ENCODE measurements around the gene PDXK.

DNA sequence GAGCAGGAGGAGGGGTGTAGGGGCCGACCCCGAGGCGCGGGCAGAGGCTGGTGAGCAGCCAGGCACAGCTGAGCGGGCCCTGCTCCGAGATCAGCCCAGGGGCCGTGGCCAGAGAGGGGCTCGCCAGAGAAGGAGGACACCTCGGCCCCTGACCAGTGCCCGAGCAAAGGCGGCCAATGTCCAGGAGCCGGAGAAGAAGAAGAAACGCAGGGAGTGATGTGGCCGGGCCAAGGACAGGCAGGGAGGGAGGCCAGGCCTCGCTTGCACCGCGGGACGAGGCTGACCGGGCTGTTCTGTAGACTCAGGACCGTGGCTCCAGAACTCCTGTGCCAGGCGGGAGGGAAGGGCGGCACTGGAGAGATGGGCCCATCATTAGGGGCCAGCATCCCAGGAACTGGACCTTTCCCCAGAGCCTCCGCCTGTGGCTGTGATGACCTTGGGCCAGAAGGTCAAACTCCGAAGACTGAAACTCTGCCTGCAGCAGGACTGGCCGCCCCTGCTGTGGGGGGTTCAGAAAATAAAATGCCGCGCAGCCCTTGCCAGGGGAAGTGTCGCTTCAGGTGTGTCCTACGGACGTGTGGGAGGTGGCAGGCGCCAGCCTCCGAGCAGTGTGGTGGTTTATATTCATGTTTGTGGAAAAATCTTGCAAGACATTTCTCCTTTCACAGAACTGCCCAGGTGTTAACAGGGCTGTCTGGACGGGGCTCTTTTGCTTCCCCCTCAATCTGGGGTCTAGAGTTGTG lies 84.8 kb downstream of the PDXK start:
- TF ChIP-seq, protein P1, sequence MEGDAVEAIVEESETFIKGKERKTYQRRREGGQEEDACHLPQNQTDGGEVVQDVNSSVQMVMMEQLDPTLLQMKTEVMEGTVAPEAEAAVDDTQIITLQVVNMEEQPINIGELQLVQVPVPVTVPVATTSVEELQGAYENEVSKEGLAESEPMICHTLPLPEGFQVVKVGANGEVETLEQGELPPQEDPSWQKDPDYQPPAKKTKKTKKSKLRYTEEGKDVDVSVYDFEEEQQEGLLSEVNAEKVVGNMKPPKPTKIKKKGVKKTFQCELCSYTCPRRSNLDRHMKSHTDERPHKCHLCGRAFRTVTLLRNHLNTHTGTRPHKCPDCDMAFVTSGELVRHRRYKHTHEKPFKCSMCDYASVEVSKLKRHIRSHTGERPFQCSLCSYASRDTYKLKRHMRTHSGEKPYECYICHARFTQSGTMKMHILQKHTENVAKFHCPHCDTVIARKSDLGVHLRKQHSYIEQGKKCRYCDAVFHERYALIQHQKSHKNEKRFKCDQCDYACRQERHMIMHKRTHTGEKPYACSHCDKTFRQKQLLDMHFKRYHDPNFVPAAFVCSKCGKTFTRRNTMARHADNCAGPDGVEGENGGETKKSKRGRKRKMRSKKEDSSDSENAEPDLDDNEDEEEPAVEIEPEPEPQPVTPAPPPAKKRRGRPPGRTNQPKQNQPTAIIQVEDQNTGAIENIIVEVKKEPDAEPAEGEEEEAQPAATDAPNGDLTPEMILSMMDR (IDR thresholded peaks at IDR 0.05), result no peak
- no peak for TF ChIP-seq POLR2A (IDR thresholded peaks at IDR 0.05)

Measured in body of pancreas (tissue), 4 donors.